Activated naive CD4-positive, alpha-beta T cell treated with anti-CD3 and anti-CD28 coated beads, Interleukin-2, amount 10 ng/mL, durations not matched to agents 7 days and 5 days (primary cell): ENCODE data around the gene SOX8.

Experiments used
- CTCF ChIA-PET: fragments of 350-600 bp; sonication (Branson Sonifier 250); formaldehyde crosslinking; loops from one replicate; lab custom pipeline; 2021; ENCODE audit warnings: antibody characterized with exemption; lab: Charles Lee
- DNase-seq: peaks from one replicate; pipeline ENCODE4 v3.0.0-alpha.2; 2020
- H3K27ac Mint-ChIP-seq: one replicate; pipeline ENCODE4 v1.8.0; 2021; ENCODE audit warnings: mild to moderate bottlenecking, moderate library complexity, mixed read lengths
- H3K27me3 Mint-ChIP-seq: one replicate; pipeline ENCODE4 v1.8.0; 2021; ENCODE audit warnings: mild to moderate bottlenecking, mixed read lengths
- H3K36me3 Mint-ChIP-seq: one replicate; pipeline ENCODE4 v1.8.0; 2021; ENCODE audit warnings: mixed read lengths
- H3K4me1 Mint-ChIP-seq: one replicate; pipeline ENCODE4 v1.8.0; 2021; ENCODE audit warnings: mixed read lengths
- H3K4me3 Mint-ChIP-seq: one replicate; pipeline ENCODE4 v1.8.0; 2021; ENCODE audit warnings: mild to moderate bottlenecking, moderate library complexity, mixed read lengths
- H3K9me3 Mint-ChIP-seq: one replicate; pipeline ENCODE4 v1.8.0; 2021; ENCODE audit warnings: mixed read lengths

Gene SOX8

GRCh38 chr16:965036-965395 lies 16.6 kb upstream of the SOX8 start:
- Mint-ChIP-seq H3K4me1 (peaks cover 47% of the 10 kb centered on the region), H3K27me3 (no peaks in the 10 kb centered on the region), H3K36me3 (peaks cover 24% of the 10 kb centered on the region), H3K27ac (peak overlapping the region; percentile 98), H3K4me3 (no peak overlapping the region), H3K9me3 (peaks cover 5% of the 10 kb centered on the region)
- CTCF ChIA-PET, result no interaction called here
- DNase-seq, result no peak

GRCh38 chr16:965487-965886 lies 16.1 kb upstream of the SOX8 start:
- peaks cover 5% of the 10 kb centered on the region for H3K9me3 Mint-ChIP-seq
- H3K4me1 Mint-ChIP-seq, result peaks cover 47% of the 10 kb centered on the region
- CTCF ChIA-PET, result no interaction called here
- peaks cover 24% of the 10 kb centered on the region for H3K36me3 Mint-ChIP-seq
- no peak for DNase-seq
- no peak overlapping the region for H3K4me3 Mint-ChIP-seq
- peak overlapping the region; percentile 98 for H3K27ac Mint-ChIP-seq
- H3K27me3 Mint-ChIP-seq, result no peaks in the 10 kb centered on the region

GRCh38 chr16:966035-966434 lies 15.5 kb upstream of the SOX8 start:
- Mint-ChIP-seq H3K4me1 (peaks cover 47% of the 10 kb centered on the region), H3K27ac (peak overlapping the region; percentile 98), H3K4me3 (no peak overlapping the region), H3K27me3 (no peaks in the 10 kb centered on the region), H3K9me3 (peaks cover 5% of the 10 kb centered on the region), H3K36me3 (peaks cover 24% of the 10 kb centered on the region)
- no peak for DNase-seq
- CTCF ChIA-PET, result no interaction called here

GRCh38 chr16:966505-966904 lies 15.1 kb upstream of the SOX8 start:
- Mint-ChIP-seq H3K27ac (peak overlapping the region; percentile 38), H3K4me3 (no peak overlapping the region), H3K36me3 (peaks cover 24% of the 10 kb centered on the region), H3K27me3 (peaks cover 4% of the 10 kb centered on the region), H3K9me3 (peaks cover 5% of the 10 kb centered on the region), H3K4me1 (peaks cover 49% of the 10 kb centered on the region)
- CTCF ChIA-PET, result no interaction called here
- no peak for DNase-seq

- DNase-seq, result no peak
- Mint-ChIP-seq H3K36me3 (peaks cover 24% of the 10 kb centered on the region), H3K27me3 (peaks cover 8% of the 10 kb centered on the region), H3K9me3 (peaks cover 5% of the 10 kb centered on the region), H3K4me1 (peaks cover 54% of the 10 kb centered on the region), H3K4me3 (no peak overlapping the region), H3K27ac (no peak overlapping the region)
- CTCF ChIA-PET, result no interaction called here
Observed at GRCh38 chr16:967077-967541, 14.5 kb upstream of the SOX8 start.

- CTCF ChIA-PET, result no interaction called here
- no peak for DNase-seq
- Mint-ChIP-seq H3K27me3 (peaks cover 14% of the 10 kb centered on the region), H3K4me1 (peaks cover 53% of the 10 kb centered on the region), H3K27ac (no peak overlapping the region), H3K9me3 (peaks cover 5% of the 10 kb centered on the region), H3K4me3 (no peak overlapping the region), H3K36me3 (peaks cover 24% of the 10 kb centered on the region)
Observed at GRCh38 chr16:967546-968295, 13.8 kb upstream of the SOX8 start.

- Mint-ChIP-seq H3K4me3 (peak overlapping the region; percentile 71), H3K27me3 (peaks cover 21% of the 10 kb centered on the region)
- CTCF ChIA-PET, result no interaction called here
Observed at GRCh38 chr16:968620-969019, 12.9 kb upstream of the SOX8 start.

GRCh38 chr16:969508-970385 lies 11.8 kb upstream of the SOX8 start:
- Mint-ChIP-seq H3K27ac (peak overlapping the region; percentile 33), H3K36me3 (peaks cover 20% of the 10 kb centered on the region), H3K27me3 (peaks cover 21% of the 10 kb centered on the region), H3K4me3 (peak overlapping the region; percentile 71), H3K9me3 (peaks cover 5% of the 10 kb centered on the region), H3K4me1 (peaks cover 34% of the 10 kb centered on the region)
- CTCF ChIA-PET, result no interaction called here
- DNase-seq, result no peak

More at GRCh38 chr16:968620-969019, 12.9 kb upstream of the SOX8 start:
- peak overlapping the region; percentile 62 for H3K27ac Mint-ChIP-seq
- peaks cover 23% of the 10 kb centered on the region for H3K36me3 Mint-ChIP-seq
- peaks cover 44% of the 10 kb centered on the region for H3K4me1 Mint-ChIP-seq
- H3K9me3 Mint-ChIP-seq, result peaks cover 5% of the 10 kb centered on the region
- no peak for DNase-seq

- Mint-ChIP-seq H3K27me3 (peaks cover 21% of the 10 kb centered on the region), H3K9me3 (peaks cover 5% of the 10 kb centered on the region), H3K4me1 (peaks cover 28% of the 10 kb centered on the region), H3K4me3 (peak overlapping the region; percentile 71), H3K36me3 (peaks cover 16% of the 10 kb centered on the region), H3K27ac (peak overlapping the region; percentile 81)
- CTCF ChIA-PET, result no interaction called here
- DNase-seq, result peak; percentile 38
Observed at GRCh38 chr16:970386-970765, 11.2 kb upstream of the SOX8 start.

GRCh38 chr16:970766-971581 lies 10.6 kb upstream of the SOX8 start, which contains the start of gene LMF1:
Gene LMF1, minus strand, starts transcription at chr16:970984. Its CDS starts 4 bp downstream, at chr16:970980.
- peaks cover 22% of the 10 kb centered on the region for H3K4me1 Mint-ChIP-seq
- peak; percentile 95 for DNase-seq
- CTCF ChIA-PET, result no interaction called here
- peaks cover 11% of the 10 kb centered on the region for H3K36me3 Mint-ChIP-seq
- no peaks in the 10 kb centered on the region for H3K9me3 Mint-ChIP-seq
- peak within 1 kb of the TSS; percentile 71 for H3K4me3 Mint-ChIP-seq
- H3K27ac Mint-ChIP-seq, result peak within 1 kb of the TSS; percentile 81
- peaks cover 25% of the 10 kb centered on the region for H3K27me3 Mint-ChIP-seq

GRCh38 chr16:971582-971905 lies 10.0 kb upstream of the SOX8 start:
- no peak for DNase-seq
- H3K27ac Mint-ChIP-seq, result peak overlapping the region; percentile 31
- peaks cover 21% of the 10 kb centered on the region for H3K4me1 Mint-ChIP-seq
- H3K27me3 Mint-ChIP-seq, result peaks cover 30% of the 10 kb centered on the region
- CTCF ChIA-PET, result no interaction called here
- peak overlapping the region; percentile 24 for H3K4me3 Mint-ChIP-seq
- no peaks in the 10 kb centered on the region for H3K9me3 Mint-ChIP-seq
- peaks cover 8% of the 10 kb centered on the region for H3K36me3 Mint-ChIP-seq

- DNase-seq, result no peak
- H3K36me3 Mint-ChIP-seq, result peaks cover 5% of the 10 kb centered on the region
- H3K4me3 Mint-ChIP-seq, result peak overlapping the region; percentile 24
- H3K9me3 Mint-ChIP-seq, result no peaks in the 10 kb centered on the region
- H3K4me1 Mint-ChIP-seq, result peaks cover 19% of the 10 kb centered on the region
- CTCF ChIA-PET, result no interaction called here
- peaks cover 34% of the 10 kb centered on the region for H3K27me3 Mint-ChIP-seq
- no peak overlapping the region for H3K27ac Mint-ChIP-seq
Observed at GRCh38 chr16:971981-972315, 9.6 kb upstream of the SOX8 start.

GRCh38 chr16:972316-973002 lies 9.1 kb upstream of the SOX8 start:
- peaks cover 19% of the 10 kb centered on the region for H3K4me1 Mint-ChIP-seq
- H3K27ac Mint-ChIP-seq, result no peak overlapping the region
- CTCF ChIA-PET, result no interaction called here
- H3K9me3 Mint-ChIP-seq, result no peaks in the 10 kb centered on the region
- no peak overlapping the region for H3K4me3 Mint-ChIP-seq
- peaks cover 5% of the 10 kb centered on the region for H3K36me3 Mint-ChIP-seq
- H3K27me3 Mint-ChIP-seq, result peaks cover 38% of the 10 kb centered on the region
- no peak for DNase-seq

- H3K4me1 Mint-ChIP-seq, result peaks cover 16% of the 10 kb centered on the region
- H3K9me3 Mint-ChIP-seq, result no peaks in the 10 kb centered on the region
- no peak for DNase-seq
- no peak overlapping the region for H3K4me3 Mint-ChIP-seq
- H3K36me3 Mint-ChIP-seq, result peaks cover 5% of the 10 kb centered on the region
- H3K27me3 Mint-ChIP-seq, result peaks cover 41% of the 10 kb centered on the region
- H3K27ac Mint-ChIP-seq, result no peak overlapping the region
- CTCF ChIA-PET, result no interaction called here
Observed at GRCh38 chr16:973366-973765, 8.2 kb upstream of the SOX8 start.
